GM19324 (cell line): ENCODE measurements around the gene ZNF330.
"Not testable (repeated sequence)": the region's sequence is repeated elsewhere in the genome, so short reads cannot be mapped to it uniquely, and the experiment has no call there.

Experiments used
- ATAC-seq: cut with Tn5 transposase; IDR thresholded peaks from one replicate; pipeline ENCODE4 v1.9.1; 2021; ENCODE audit warnings: mild to moderate bottlenecking, moderate library complexity; ENCODE audit not compliant: unreplicated experiment, low FRiP score

Gene ZNF330

DNA sequence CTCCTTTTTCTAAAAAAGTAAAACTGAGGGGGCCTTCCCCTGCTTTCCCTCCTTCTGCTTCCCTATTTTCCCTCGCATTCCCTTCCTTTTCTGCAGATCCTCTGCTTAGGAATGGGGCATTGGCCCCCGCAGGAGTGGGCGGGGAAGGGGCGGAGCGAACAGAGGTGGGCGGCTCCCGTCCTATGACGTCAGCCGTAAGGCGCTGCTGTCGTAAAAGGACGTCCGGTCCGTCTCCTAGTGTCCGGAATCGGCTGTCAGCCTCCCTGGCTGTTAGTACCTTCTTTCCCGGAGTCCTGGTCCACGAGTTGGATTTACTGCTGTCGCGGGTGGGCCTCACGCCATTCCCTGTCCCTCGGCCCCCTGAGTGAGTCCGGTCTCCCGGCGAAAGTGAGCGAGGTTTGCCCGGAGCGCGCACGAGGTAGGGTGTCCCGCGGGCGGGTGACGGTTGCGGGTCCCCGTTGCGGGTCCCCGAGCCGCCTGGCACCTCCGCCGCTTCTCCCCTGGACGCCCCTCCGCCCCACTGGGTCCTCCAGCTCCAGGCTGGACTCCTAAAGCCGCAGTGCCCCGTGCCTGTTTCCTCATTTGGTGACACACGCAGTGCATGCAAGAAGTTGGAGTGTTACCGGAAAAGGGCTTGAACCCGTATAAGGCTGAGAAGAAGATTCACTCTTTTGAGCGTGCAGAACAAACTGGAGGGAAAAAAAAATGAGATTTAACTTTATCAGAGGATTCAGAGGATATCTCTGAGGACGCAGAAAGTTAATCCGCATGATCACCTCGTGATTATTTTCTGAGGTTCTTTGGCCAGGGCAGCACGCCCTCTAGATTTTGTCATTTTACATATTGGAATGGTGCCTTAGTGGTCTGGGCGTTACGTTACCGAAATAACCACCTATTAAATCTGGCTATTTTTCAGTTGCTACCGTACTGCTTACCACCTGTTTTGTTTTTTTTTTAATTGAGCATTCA is at the start of gene ZNF330:
TSS of gene ZNF330 (plus strand) at position 205 of the 969 bp plus-strand sequence. CDS start 1,477 bp downstream, outside the sequence.
- ATAC-seq = peak; percentile 94

DNA sequence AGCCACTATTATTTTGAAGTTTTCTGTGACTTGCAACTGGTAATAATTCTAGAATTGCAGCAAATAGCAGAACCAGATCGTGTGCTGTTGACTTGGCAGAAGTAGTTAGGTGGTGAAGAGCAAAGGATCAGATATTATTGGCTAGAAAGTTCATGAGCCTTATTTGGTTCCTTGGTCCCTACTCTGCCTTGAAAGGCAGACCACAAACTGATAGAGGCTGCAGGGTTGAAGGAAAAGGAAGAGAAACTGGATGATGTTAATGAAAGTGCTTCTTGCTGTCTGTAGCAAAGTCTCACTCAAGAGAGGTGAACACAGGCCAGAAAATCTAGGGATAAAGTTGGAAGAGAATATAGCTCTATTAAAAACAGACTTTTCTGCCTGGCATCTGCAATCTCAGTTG is 46.2 kb upstream of the ZNF330 start:
- no peak for ATAC-seq

DNA sequence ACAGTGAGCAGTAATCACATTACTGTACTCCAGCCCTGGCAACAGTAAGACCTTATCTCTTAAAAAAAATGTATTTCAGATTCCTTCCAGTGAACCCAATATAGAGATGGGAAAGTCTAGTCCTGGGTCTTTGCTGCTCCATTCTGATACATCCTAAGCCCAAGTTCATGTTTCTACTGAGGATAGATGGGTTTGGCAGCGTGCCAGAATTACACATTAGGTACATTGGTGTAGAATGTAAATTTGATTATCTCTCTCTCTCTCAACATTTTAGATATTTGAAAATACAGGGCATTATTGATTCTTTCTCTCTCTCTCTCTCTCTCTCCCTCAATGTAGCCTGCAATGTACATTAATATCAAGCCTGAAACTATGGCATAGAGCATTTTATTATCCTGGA is 43.5 kb upstream of the ZNF330 start:
- ATAC-seq = no peak

DNA sequence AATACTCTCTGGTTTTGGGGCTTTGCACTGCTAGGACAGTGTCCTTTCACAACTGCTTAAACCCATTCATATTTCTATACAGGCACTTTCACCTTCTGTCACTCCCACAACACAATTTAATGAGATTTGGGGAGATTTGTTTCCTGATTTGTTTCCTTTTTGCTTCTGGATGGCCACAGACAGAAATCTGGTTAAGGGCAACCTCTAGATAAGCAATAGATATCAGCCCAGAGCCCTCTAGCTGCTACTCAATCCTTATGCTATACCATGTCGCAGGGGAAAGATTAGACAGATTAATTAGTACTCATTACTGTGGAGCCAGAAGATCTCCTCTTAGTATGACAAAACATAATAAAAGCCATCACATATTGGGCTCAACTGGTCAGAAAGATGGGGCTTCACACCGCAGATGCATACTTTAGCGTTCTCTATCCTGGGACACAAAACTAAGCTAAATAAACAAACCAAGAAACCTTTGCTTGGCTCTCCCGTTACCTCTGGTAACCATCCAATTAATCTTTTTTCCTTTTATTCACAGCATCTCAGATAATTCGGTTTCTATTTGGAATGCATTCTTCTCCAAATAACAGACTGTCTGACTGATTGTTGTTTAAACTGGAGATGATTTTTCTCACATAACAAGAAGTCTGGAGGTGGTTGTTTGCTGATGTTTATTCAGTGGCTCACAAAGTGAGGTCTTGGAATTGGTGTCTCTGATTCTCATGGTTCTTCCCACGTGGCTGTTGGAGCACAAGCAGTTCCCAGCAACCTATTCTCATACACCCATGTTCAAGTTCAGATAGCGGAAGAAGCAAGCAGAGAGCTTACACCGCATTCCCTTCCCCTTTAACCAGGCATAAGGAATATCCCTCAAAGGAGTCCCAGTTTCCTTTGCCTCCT is 41.0 kb upstream of the ZNF330 start:
- ATAC-seq = no peak

DNA sequence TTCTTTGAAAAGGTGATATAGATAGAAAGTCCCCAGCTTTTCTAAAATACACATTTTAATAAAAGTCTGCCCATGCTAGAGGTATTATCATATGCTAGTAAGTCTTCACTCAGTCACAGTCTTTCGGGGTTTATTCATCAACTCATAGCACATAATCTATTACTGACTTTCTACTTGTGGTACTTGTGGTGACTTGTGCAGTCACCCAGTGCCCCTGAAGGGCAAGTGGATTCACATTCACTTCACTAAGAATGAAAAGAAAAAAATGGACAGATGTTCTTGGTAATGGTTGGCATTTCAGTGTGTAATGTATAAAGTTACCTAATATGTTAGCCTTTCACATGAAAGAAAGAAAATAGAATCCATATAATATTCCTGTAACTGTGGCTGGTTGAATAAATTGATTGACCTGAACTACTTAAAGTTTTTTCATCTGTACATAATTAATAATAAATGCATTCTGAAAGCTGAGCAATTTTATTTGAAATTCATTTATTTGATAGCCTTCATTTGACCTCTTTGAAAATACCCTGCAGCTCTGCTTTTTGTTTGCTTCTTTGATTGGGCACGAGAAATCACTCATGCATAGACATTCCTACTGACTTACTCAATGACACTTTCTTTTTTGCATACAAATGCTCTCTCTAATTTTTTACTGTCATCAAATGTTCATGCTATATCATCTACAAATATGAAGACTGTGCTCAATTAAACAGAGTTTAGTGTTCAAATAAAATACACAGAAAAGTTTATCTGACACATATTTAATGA is 39.5 kb upstream of the ZNF330 start:
- no peak for ATAC-seq

DNA sequence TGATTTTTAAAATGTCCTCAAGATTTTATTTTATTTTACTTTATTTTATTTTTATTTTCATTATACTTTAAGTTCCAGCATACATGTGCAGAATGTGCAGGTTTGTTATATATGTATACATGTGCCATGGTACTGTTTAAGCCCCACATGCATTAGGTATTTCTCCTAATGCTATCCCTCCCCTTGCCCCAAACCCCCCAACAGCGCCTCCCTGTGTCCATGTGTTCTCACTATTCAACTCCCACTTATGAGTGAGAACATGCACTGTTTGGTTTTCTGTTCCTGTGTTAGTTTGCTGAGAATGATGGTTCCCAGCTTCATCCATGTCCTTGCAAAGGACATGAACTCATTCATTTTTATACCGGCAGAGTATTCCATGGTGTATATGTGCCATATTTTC is 37.2 kb upstream of the ZNF330 start:
- not testable (repeated sequence) for ATAC-seq

DNA sequence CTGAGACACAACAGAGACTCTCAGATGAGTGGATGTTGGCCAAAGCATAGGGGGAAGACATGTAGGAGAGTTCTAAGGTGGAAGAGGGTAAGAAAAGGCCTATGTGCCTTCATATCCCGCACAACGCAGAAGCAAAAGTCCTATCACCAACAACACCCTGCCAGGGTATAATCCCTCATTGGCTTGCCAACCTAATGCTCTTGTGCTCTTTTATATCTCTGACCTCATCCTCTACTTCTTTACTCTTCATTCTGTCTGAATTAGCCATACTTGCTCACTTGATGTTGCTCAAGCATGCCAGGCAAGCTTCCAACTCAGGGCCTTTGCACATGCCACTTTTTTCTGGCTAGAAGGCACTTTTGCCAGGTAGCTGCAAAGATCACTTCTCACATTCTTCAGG is 28.1 kb upstream of the ZNF330 start:
- no peak for ATAC-seq

DNA sequence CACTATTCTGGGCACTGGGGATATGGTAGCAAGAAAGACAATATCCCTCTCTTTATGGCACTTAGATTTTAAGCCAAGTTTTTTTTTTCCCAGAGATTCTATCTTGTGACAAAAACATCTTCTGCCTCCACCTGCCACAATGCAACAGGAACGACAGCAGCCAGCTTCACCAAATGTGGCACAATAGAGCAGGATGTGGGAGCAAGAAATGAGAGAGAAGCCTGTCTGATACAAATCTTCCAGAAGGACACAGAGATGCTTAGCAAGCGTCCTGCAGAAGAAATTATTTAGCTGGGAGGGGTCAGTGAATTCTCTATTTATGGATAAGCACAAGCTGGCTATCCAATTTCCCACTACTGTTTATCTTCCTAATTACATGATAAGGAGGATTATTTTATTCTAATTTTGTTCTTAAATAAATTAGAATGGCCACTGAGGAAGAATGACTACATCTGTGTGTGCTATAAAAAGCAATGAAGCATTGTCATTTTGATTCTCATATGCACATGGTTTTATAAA is 27.1 kb upstream of the ZNF330 start:
- ATAC-seq = no peak

DNA sequence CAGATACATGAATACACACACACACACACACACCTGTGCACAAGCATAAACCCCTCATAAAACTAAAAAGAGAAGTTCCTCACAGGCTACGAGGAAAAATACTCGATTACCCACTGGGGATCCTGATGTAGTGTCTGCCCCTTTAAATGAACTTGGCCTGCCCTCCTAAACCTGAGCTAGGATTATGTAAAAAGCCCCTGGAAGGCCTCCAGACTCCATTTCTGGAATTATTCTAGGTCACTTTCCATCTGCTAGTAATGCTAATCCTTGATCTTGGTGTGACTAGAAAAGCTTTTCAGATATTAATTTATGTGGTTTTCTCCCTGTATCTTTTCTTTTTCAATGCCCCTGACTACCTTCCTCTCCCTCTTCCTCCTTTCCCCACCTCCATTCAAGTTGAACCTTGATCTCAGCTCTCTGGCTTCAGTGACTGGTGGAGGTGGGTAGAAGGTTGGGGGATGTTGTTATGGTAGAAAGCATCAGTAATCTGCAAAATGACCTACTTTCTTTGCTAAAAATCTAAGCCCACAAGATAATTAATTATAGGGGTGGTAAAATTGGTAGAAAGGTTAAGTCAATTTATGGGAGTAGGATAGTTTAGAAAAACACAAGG is 25.5 kb upstream of the ZNF330 start:
- no peak for ATAC-seq

DNA sequence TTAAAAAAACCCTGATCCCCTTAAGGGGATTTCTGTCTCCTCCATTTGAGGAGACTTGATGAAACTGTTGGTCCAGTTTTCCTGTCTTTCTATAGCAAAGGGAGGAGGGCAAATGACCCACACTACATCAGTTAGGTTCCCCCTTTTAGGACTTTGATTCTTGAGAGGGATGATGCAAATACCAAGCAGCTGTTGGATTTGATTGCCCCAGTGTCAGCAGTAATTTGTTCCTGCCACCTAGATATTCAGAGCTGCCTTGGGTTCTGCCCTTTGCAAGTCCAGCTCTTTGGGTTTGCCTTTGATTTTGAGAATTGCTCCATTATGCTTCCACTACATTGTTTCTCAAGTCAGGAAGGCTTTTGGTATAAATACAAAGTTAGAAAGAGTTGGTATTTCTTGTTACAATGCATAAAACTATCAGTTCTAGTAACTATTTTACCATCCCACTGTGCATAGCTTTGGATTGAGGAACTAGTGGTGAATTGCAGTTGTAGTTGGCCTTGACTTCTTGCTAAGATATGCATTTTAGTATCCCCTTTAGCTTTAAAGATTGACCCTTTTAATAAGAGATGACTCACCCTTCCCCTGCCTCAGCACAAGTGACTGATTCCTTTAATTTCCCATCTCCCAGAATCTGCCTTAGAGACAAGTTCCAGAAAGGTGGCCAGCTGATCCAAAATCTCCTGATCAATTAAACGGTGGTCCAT is 24.3 kb upstream of the ZNF330 start:
- ATAC-seq = no peak

DNA sequence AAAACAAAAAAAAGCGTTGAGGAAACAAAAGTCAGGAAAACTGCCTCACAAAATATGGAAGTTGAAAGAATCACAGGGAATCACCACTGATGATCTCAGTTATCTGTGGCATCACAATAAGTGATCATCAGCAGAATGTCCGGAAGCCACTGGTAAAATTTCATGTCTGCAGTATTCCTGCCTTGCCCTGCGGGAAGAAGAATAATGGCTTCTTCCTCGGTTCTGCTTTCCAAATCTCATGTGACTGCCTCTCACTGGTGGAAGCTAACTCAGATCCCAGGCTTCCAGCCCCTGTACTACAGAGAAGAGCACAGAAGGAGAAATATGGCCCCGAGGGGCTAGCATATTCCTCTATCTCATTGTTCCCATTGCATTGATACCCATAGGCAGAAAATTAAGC is 12.7 kb upstream of the ZNF330 start:
- no peak for ATAC-seq

DNA sequence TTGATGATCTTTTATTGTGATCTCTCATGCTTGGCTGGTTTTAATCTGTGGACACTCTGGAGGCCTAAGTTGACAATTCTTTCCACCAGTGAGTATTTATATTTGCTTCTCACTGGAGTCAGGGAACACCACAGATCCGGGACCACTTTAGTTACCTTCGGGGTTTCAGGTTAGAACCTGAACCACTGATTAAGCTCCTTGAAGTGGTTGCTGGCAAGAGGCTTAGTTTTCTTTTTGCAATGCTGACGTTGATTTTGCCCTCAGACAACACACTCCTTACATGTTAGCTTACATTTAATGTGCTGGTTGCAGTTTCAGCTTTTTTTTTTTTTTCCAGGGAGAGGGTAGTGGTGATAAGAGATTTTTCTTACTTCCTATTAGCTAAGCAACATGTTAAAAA is 10.5 kb upstream of the ZNF330 start:
- no peak for ATAC-seq

DNA sequence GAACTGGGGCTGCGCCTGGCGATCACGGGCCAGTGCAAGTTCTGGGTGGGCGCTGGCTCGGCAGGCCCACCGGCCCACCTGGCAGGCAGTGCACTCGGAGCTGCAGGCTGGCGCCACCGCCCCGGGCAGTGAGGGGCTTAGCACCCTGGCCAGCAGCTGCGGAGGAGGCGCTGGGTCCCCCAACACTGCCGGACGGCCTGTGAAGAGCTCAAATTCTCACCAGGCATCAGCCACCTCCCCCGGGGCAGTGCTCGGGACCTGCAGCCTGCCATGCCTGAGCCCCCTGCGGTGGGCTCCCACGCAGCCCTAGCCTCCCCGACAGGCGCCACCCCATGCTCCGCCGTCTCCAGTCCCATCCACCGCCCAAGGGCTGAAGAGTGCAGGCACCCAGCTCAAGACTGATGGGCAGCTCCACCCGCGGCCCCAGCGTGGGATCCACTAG is 7.1 kb upstream of the ZNF330 start:
- ATAC-seq = no peak

DNA sequence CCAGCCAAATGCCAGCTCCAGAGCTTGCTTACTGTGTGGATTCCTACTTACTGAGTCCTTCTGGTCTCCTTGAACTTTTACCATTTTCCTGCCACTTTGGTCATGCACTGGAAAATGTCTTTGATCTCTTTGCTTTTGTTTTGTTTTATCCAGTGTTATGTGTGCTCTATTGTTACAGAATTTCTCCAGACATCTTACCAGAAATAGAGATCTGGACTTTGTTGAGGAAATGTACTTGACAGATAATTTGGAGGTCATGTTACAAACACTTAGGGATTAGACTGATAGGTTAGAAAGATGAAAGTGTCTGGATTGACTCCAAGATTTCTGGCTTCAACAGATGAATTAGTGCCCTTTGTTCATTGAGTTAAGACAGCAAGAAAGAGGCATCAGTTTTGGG is 5.7 kb upstream of the ZNF330 start:
- ATAC-seq = no peak

DNA sequence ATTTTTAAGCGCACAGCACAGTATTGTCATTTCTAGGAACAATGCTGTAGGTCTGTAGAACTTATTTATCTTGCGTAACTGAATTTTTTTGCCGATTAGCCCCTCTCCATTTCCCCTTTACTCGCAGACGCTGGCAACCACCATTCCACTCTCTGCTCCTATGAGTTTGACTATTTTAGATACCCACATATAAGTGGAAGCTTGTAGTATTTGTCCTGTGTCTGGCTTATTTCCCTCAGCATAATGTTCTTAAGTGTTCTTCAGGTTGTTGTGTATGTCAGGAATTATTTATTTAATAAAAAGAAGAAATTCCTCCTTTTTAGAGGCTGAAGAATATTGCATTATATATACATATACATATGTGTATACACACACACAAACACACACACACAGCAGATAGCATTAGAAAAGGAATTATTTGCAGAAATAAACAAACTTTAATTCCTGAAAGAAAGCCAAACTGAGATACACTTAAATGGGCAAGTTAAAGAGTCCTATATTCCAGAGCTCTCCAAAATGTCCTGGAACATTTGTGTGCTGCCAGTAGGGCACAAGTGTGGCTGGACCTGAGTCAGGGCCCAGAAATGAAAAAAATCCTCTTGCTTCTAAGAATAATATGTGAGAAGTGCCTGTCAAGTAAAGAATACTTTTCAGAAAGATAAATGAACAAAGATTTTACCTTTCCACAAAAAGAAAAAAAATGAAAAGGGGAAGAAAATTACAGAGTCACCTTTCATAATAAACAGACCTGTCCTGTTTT is 4.5 kb upstream of the ZNF330 start:
- ATAC-seq = no peak

DNA sequence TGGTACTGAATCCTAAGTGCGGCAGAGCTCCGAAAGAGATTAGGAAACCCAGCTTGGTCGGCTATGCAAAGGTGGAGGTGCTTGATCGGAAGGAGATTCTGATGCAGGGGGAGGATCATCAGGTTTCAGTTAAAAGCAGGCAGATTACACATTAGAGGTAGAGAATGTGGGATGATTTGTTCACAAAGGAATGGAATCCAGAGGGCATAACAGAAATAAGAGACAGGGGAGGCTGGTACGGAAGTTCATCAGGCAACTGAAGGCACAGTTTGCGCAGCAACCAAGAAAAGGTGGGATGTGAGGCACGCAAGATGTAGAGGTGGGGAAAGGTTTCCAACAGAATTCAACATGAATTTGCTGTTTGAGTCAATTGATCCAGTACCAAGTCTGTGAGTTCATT is 424 bp upstream of the ZNF330 start:
- peak; percentile 2 for ATAC-seq

DNA sequence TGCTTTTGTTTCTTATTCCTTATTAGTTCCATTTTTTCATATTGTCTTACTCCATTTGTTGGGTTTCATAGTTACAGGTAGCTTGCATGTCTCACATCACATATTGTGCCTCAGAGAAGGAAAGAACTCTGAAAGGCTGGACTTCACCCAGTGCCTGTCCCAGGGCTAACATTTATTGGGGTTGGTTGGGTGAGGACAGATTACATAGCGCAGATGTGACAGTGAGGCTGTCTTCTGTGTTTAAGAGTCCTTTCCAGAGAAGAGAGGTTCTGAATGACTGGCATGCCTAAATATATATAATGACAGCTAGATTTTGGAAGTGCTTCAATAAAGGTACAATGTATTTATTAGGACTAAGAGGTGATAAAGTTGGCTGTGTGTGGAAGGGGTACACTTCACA is 2.7 kb downstream of the ZNF330 start:
- no peak for ATAC-seq

DNA sequence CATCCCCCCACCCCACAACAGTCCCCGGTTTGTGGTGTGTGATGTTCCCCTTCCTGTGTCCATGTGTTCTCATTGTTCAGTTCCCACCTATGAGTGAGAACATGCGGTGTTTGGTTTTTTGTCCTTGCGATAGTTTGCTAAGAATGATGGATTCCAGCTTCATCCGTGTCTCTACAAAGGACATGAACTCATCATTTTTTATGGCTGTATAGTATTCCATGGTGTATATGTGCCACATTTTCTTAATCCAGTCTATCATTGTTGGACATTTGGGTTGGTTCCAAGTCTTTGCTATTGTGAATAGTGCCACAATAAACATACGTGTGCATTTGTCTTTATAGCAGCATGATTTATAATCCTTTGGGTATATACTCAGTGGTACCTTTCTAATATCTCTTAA is 6.6 kb downstream of the ZNF330 start:
- ATAC-seq = not testable (repeated sequence)
